Measurements from ENCODE around the gene CDYL. TPM values are rescaled to one million over a fixed set of nuclear protein-coding genes. Genes with fewer than 3 reads are reported as not detected.

CDYL gene
- total RNA-seq, 1 donor: 48.4 TPM

DNA sequence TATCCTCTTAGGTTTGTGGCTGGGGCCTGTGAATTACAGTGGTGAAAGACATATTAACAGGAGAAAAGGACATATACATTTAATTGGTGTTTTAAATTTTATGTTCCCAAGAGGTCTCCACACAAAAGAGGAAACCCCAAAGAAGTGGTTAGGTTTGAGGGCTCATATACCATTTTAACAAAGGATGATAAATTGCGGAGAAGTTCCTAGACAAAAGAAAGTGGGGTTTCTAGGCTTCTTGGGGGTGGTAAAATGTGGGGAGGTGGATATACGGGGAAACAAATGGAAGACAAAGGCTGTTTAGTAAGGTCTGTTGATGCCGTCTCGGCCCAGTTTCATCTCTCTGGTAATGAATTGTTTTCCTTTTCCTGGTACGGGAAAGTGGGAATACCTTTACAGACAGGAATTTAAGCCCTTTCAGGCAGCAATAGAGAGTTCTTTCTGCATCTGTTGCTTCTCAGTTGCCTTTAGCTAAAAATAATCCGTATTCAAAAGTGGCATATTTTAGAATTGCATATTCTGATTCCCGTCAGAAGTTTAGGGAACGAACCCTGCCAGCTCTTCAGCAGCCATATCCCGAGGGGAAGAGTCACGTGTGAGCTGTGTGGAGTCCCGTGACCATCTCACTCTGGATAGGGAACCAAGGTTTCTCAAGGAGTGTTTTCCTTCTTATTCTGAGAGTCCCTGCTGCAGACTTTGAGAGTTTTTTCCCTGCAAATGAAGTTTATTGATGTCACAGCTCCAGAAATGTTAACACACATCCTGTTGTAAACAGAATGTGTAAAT, 123.2 kb downstream of the CDYL start:
- H3K4me3 ChIP-seq (ENCODE audit: low read depth, low read length): no peak overlapping the region
- TF ChIP-seq CTCF (IDR thresholded peaks at IDR 0.05; ENCODE audit: insufficient read depth, low read length): no peak
- no peak for DNase-seq (ENCODE audit: low read depth)

GRCh38 chr6:4901386-4902061, 125.3 kb downstream of the CDYL start:
- H3K4me3 ChIP-seq (ENCODE audit: low read depth, low read length): no peak overlapping the region
- TF ChIP-seq CTCF (IDR thresholded peaks at IDR 0.05; ENCODE audit: insufficient read depth, low read length): no peak
- no peak for DNase-seq (ENCODE audit: low read depth)

DNA sequence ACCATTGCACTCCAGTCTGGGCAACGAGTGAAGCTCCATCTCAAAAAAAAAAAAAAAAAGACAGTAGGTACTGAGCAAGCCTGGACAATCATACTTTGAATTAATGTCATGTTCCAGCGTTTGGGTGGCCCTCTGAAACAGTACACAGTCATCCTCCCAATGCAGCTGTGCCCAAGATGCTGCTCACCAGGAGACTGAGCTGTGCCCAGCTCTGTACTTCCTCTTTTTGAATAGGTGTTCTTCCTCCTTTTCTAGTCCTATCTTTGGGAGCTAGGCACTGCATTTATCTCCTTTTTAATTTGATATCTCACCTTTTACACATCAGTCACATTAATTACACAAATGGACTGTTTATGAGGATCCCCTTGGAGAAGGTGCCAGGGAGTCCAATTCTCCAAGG, 126.2 kb downstream of the CDYL start:
- no peak for DNase-seq (ENCODE audit: low read depth)
- H3K4me3 ChIP-seq (ENCODE audit: low read depth, low read length): no peak overlapping the region
- no peak for TF ChIP-seq CTCF (IDR thresholded peaks at IDR 0.05; ENCODE audit: insufficient read depth, low read length)

- H3K4me3 ChIP-seq (ENCODE audit: low read depth, low read length): no peak overlapping the region
- TF ChIP-seq CTCF (IDR thresholded peaks at IDR 0.05; ENCODE audit: insufficient read depth, low read length): no peak
- DNase-seq (ENCODE audit: low read depth): no peak
These were observed 126.9 kb downstream of the CDYL start for GRCh38 chr6:4903121-4903520.

DNA sequence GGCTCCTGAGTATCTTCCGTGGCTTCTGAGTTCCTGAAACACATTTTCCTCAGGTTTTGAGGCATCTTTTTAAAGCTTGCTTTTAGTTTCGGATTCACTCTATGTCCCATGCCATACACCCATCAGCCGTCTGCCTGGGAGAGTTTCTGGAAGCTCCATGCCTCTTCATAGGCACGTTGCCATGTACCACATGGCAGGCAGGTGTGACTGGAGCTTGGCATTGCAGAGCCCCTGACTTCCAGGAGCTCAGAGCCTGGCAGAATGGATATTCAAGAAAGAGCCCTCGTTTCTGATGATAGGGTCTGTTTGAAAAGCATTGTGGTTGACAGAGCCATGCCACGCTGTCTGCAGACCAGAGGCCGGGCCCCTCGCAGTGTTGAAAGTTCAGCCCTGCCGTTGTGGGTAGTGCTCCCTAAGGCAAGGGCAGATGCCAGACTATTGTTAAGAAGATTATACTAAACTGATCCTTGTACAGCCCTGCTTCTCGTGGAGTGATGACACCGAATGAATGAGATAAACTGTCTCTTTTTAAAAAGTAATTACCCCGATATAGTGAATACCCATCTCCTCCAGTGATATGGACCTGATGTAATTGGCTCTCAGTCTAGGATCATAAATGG, 127.7 kb downstream of the CDYL start:
- DNase-seq (ENCODE audit: low read depth): no peak
- no peak overlapping the region for H3K4me3 ChIP-seq (ENCODE audit: low read depth, low read length)
- no peak for TF ChIP-seq CTCF (IDR thresholded peaks at IDR 0.05; ENCODE audit: insufficient read depth, low read length)

- TF ChIP-seq CTCF (IDR thresholded peaks at IDR 0.05; ENCODE audit: insufficient read depth, low read length): no peak
- DNase-seq (ENCODE audit: low read depth): no peak
- no peak overlapping the region for H3K4me3 ChIP-seq (ENCODE audit: low read depth, low read length)
These were observed 128.3 kb downstream of the CDYL start for GRCh38 chr6:4904461-4905025.

All from fibroblast of the aortic adventitia (primary cell).